ENCODE results near the gene CXorf58.

CXorf58 gene

GRCh38 chrX:23919148-23919547, 11.3 kb downstream of the CXorf58 start:
- Histone ChIP-seq H3K79me2 (ENCODE audit: insufficient read depth, low read length) (no peaks in the 10 kb centered on the region), H3K9me3 (ENCODE audit: insufficient read depth, low read length) (no peaks in the 10 kb centered on the region), H3K4me2 (ENCODE audit: low read depth, low read length, poor library complexity, severe bottlenecking) (no peak overlapping the region), H3K27ac (ENCODE audit: low read depth, low read length) (no peak overlapping the region), H3K36me3 (ENCODE audit: low read length) (no peaks in the 10 kb centered on the region), H3K4me3 (ENCODE audit: insufficient read depth, low read length, poor library complexity, severe bottlenecking) (no peak overlapping the region), H3K27me3 (ENCODE audit: low read length) (no peaks in the 10 kb centered on the region), H4K20me1 (ENCODE audit: low read depth, low read length) (no peaks in the 10 kb centered on the region), H2AFZ (ENCODE audit: low read depth, low read length, severe bottlenecking) (no peak overlapping the region), H3K9ac (ENCODE audit: low read length) (no peak overlapping the region), H3F3A (ENCODE audit: insufficient read depth) (no peaks in the 10 kb centered on the region), H3K9me2 (replicated peaks; ENCODE audit: insufficient read depth, low read length) (no peaks in the 10 kb centered on the region)
- TF ChIP-seq EZH2phosphoT487 (conservative IDR thresholded peaks at IDR 0.05; ENCODE audit: low read length) (no peak), CTCF (IDR thresholded peaks at IDR 0.05; ENCODE audit: insufficient read depth, low read length, poor library complexity, severe bottlenecking) (no peak)

- no peak overlapping the region for H3K9ac ChIP-seq (ENCODE audit: low read length)
- H2AFZ ChIP-seq (ENCODE audit: low read depth, low read length, severe bottlenecking) = no peak overlapping the region
- no peaks in the 10 kb centered on the region for H3K9me2 ChIP-seq (replicated peaks; ENCODE audit: insufficient read depth, low read length)
- no peaks in the 10 kb centered on the region for H3K79me2 ChIP-seq (ENCODE audit: insufficient read depth, low read length)
- no peaks in the 10 kb centered on the region for H3K36me3 ChIP-seq (ENCODE audit: low read length)
- no peaks in the 10 kb centered on the region for H3F3A ChIP-seq (ENCODE audit: insufficient read depth)
- H3K4me3 ChIP-seq (ENCODE audit: insufficient read depth, low read length, poor library complexity, severe bottlenecking) = no peak overlapping the region
- no peaks in the 10 kb centered on the region for H3K27me3 ChIP-seq (ENCODE audit: low read length)
- H3K27ac ChIP-seq (ENCODE audit: low read depth, low read length) = no peak overlapping the region
- H3K4me2 ChIP-seq (ENCODE audit: low read depth, low read length, poor library complexity, severe bottlenecking) = no peak overlapping the region
- H4K20me1 ChIP-seq (ENCODE audit: low read depth, low read length) = no peaks in the 10 kb centered on the region
- no peaks in the 10 kb centered on the region for H3K9me3 ChIP-seq (ENCODE audit: insufficient read depth, low read length)
- TF ChIP-seq EZH2phosphoT487 (conservative IDR thresholded peaks at IDR 0.05; ENCODE audit: low read length) = no peak
- TF ChIP-seq CTCF (IDR thresholded peaks at IDR 0.05; ENCODE audit: insufficient read depth, low read length, poor library complexity, severe bottlenecking) = no peak
These were observed 12.0 kb downstream of the CXorf58 start for GRCh38 chrX:23919706-23920320.

GRCh38 chrX:23926015-23926414, 18.2 kb downstream of the CXorf58 start:
- H3K9ac ChIP-seq (ENCODE audit: low read length) = no peak overlapping the region
- TF ChIP-seq CTCF (IDR thresholded peaks at IDR 0.05; ENCODE audit: insufficient read depth, low read length, poor library complexity, severe bottlenecking) (no peak), EZH2phosphoT487 (conservative IDR thresholded peaks at IDR 0.05; ENCODE audit: low read length) (no peak)
- no peaks in the 10 kb centered on the region for H4K20me1 ChIP-seq (ENCODE audit: low read depth, low read length)
- H3K9me2 ChIP-seq (replicated peaks; ENCODE audit: insufficient read depth, low read length) = no peaks in the 10 kb centered on the region
- no peaks in the 10 kb centered on the region for H3K9me3 ChIP-seq (ENCODE audit: insufficient read depth, low read length)
- H3K27ac ChIP-seq (ENCODE audit: low read depth, low read length) = no peak overlapping the region
- H3K27me3 ChIP-seq (ENCODE audit: low read length) = no peaks in the 10 kb centered on the region
- no peaks in the 10 kb centered on the region for H3K36me3 ChIP-seq (ENCODE audit: low read length)
- H3K4me3 ChIP-seq (ENCODE audit: insufficient read depth, low read length, poor library complexity, severe bottlenecking) = no peak overlapping the region
- H3K79me2 ChIP-seq (ENCODE audit: insufficient read depth, low read length) = no peaks in the 10 kb centered on the region
- no peak overlapping the region for H2AFZ ChIP-seq (ENCODE audit: low read depth, low read length, severe bottlenecking)
- H3F3A ChIP-seq (ENCODE audit: insufficient read depth) = no peaks in the 10 kb centered on the region
- H3K4me2 ChIP-seq (ENCODE audit: low read depth, low read length, poor library complexity, severe bottlenecking) = no peak overlapping the region
